OCI-LY3 (cell line): Measurements from ENCODE around the gene KIF6.

Experiments used
- EZH2phosphoT487 ChIP-seq: fragments of 200-600 bp; shearing (Covaris generic); IDR thresholded peaks from 2 replicates; pipeline ENCODE4 v1.6.1; 2018; ENCODE audit warnings: antibody characterized with exemption, mixed run types, low read depth
- TF ChIP-seq, protein P1 (sequence below): fragments of 200-600, 300-600 bp; sonication (generic); IDR thresholded peaks from 2 replicates; pipeline ENCODE4 v1.5.1; 2014; ENCODE audit warnings: antibody characterized with exemption, low read length, low read depth

DNA sequence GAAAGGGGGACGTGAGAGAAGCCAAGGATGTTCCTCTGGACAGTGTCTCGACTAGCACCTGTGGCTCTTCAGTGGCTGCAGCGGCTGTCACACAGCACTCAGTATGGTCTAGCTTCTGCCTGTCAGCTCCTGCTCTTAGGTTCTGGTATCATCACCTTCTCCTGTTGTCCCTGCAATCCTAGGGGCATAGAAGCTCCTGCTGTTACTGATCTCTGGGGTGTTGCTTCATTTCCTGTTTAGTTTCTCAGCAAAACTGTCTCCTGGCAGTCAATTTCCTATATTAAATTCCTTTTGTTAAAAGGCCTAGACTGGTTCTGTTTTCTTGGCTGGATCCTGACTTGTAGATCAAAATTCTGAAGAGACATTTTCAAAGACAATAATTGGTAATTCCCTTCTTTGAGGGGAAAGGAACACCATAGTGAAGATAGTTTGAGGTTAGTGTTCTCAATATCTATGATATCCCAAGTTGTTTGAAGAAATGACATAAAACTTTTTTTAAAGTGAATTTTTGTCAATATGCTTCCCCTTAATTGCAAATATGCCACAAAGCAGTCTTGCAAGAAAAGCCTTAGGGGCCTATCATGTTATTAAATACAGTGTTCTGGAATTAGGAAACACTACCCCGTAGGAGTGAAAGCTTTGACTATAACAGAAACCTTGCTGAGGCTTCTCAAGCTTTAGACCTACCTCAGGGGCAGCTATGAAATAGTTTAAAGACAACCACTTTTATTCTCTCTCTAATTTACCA, 148.5 kb downstream of the KIF6 start:
- TF ChIP-seq, protein P1, sequence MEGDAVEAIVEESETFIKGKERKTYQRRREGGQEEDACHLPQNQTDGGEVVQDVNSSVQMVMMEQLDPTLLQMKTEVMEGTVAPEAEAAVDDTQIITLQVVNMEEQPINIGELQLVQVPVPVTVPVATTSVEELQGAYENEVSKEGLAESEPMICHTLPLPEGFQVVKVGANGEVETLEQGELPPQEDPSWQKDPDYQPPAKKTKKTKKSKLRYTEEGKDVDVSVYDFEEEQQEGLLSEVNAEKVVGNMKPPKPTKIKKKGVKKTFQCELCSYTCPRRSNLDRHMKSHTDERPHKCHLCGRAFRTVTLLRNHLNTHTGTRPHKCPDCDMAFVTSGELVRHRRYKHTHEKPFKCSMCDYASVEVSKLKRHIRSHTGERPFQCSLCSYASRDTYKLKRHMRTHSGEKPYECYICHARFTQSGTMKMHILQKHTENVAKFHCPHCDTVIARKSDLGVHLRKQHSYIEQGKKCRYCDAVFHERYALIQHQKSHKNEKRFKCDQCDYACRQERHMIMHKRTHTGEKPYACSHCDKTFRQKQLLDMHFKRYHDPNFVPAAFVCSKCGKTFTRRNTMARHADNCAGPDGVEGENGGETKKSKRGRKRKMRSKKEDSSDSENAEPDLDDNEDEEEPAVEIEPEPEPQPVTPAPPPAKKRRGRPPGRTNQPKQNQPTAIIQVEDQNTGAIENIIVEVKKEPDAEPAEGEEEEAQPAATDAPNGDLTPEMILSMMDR = no peak
- TF ChIP-seq EZH2phosphoT487 = no peak
